Psoas muscle (tissue), 8 donors: ENCODE results near the gene CNNM1. TPM values are rescaled to one million over a fixed set of nuclear protein-coding genes. Genes with fewer than 3 reads are reported as not detected.

ENCODE experiments used
- ATAC-seq, 4 donors: fragments of 200-7000 bp; cut with Tn5 transposase; one replicate each; pipeline ENCODE4 v1.9.1; 2020; ENCODE audit warnings: moderate library complexity in 3 of 4, mild to moderate bottlenecking in 2 of 4
- DNase-seq, 2 donors: peaks; one replicate each; pipeline ENCODE4 v3.0.0-alpha.2; 2020
- H3K27ac ChIP-seq: fragments of 200-600 bp; one replicate; pipeline ENCODE4 v1.8.0; 2022
- H3K27me3 ChIP-seq, 3 donors: fragments of 200-600 bp in 1 of 3; one replicate each; pipeline versions ENCODE4 v1.6.1 to v1.8.0; 2013 to 2022; ENCODE audit warnings: low read length in 2 of 3, mild to moderate bottlenecking in 2 of 3, moderate library complexity in 1 of 3; ENCODE audit not compliant: insufficient read depth in 3 of 3
- H3K36me3 ChIP-seq, 2 donors: fragments of 200-600 bp in 1 of 2; one replicate each; pipeline versions ENCODE4 v1.6.1 to v1.8.0; 2013 to 2022; ENCODE audit warnings: low read depth in 1 of 2, mild to moderate bottlenecking in 1 of 2, moderate library complexity in 1 of 2; ENCODE audit not compliant: insufficient read depth in 1 of 2
- H3K4me1 ChIP-seq: fragments of 200-600 bp; one replicate; pipeline ENCODE4 v1.8.0; 2022
- H3K4me3 ChIP-seq: fragments of 200-600 bp; one replicate; pipeline ENCODE4 v1.8.0; 2022; ENCODE audit warnings: mild to moderate bottlenecking
- H3K9me3 ChIP-seq: fragments of 200-600 bp; one replicate; pipeline ENCODE4 v1.8.0; 2022
- CTCF ChIP-seq: fragments of 200-600 bp; IDR thresholded peaks from one replicate; pipeline ENCODE4 v1.8.0; 2022; ENCODE audit warnings: antibody characterized with exemption
- whole genome bisulfite sequencing, 3 donors: extraction: QIAGEN DNeasy Blood & Tissue Kit; methylation state at CpG; one replicate each; pipeline versions ENCODE4 v1.1.6 to v1.1.7; 2013; 5-methylcytosine and 5-hydroxymethylcytosine counted together
- intact Hi-C, 2 donors: fragments of 100-400 bp; cut with DNase I; formaldehyde crosslinking; loops; one replicate each; pipeline versions ENCODE4 v1.11.0 to v1.14.2; 2022
- polyA plus RNA-seq, 3 donors: library from polyadenylated mRNA; stranded (reverse); fragments of 200-250 nt; gene quantifications; one replicate each; pipeline ENCODE4 v1.2.3, GENCODE V29; 2013
- total RNA-seq, 4 donors: library from RNA; stranded (reverse); fragmentation: NEBNext Ultra II Directional in 2 of 4; extraction: Animal tissue kit (Norgen Biotek cat#: 25700) in 2 of 4; gene quantifications; one replicate each; pipeline versions ENCODE4 v1.2.1 to v1.2.4, GENCODE V29; 2021 to 2023
- donor health status: healthy with polysubstance abuse.
- donor health status: DM: no; HTN: no; CAD: no; lungs with moderate emphysema.
- donor health status: Bipolar disorder and iron deficiency.
- donor health status: healthy.
- donor health status: DM: yes; HTN: yes; CAD: no.
- donor health status: DM: no; HTN: no; CAD: no.
- donor health status: DM: no; HTN: no; CAD: no.
- donor health status: DM: yes; HTN: yes; CAD: no.

CNNM1 gene
- total and polyA plus RNA-seq, 7 donors = 0.01 TPM; not detected in 6

GRCh38 chr10:99430451-99431189 is 101.5 kb downstream of the CNNM1 start, which contains the start of gene GOT1:
TSS of gene GOT1 (minus strand) at chr10:99430624. CDS start at chr10:99430565, 59 bp downstream.
- peak within 1 kb of the TSS; percentile 94 for H3K4me3 ChIP-seq
- WGBS, 3 donors = 0% methylated on average over 58 to 59 of the region's 59 CpGs
- no peaks in the 10 kb centered on the region for H3K9me3 ChIP-seq
- DNase-seq = peak; percentile 92 to 97
- H3K27me3 ChIP-seq = no peaks in the 10 kb centered on the region
- no peak for TF ChIP-seq CTCF
- peaks cover 4 to 14% of the 10 kb centered on the region in 2 donors for H3K36me3 ChIP-seq
- peak within 1 kb of the TSS; percentile 85 for H3K27ac ChIP-seq
- intact Hi-C loops = loop anchor here in 1 of 2 donors (5.0 kb wide), 1 partner anchor 38 kb away; no protein-coding TSS in a partner anchor
- peak; percentile 95 to 98 (median 97) for ATAC-seq
- H3K4me1 ChIP-seq = peaks cover 62% of the 10 kb centered on the region

GRCh38 chr10:99431190-99431760 is 102.1 kb downstream of the CNNM1 start:
- no peak for TF ChIP-seq CTCF
- peak overlapping the region; percentile 94 for H3K4me3 ChIP-seq
- H3K27me3 ChIP-seq = no peaks in the 10 kb centered on the region
- H3K36me3 ChIP-seq = peaks cover 3 to 9% of the 10 kb centered on the region in 2 donors
- intact Hi-C loops = loop anchor here in 1 of 2 donors (5.0 kb wide), 1 partner anchor 39 kb away; no protein-coding TSS in a partner anchor
- no peaks in the 10 kb centered on the region for H3K9me3 ChIP-seq
- 0 to 1% (median 1%) methylated on average over 20 of the region's 20 CpGs for WGBS, 3 donors
- peak; percentile 51 to 70 (median 58) for ATAC-seq
- H3K27ac ChIP-seq = peak overlapping the region; percentile 85
- H3K4me1 ChIP-seq = peaks cover 59% of the 10 kb centered on the region
- peak; percentile 78 to 86 for DNase-seq

- H3K36me3 ChIP-seq = peaks cover 0 to 9% of the 10 kb centered on the region in 2 donors
- no peaks in the 10 kb centered on the region for H3K9me3 ChIP-seq
- intact Hi-C loops = loop anchor here in 1 of 2 donors (5.0 kb wide), 1 partner anchor 40 kb away; no protein-coding TSS in a partner anchor
- ATAC-seq (no peak), DNase-seq (no peak)
- TF ChIP-seq CTCF = no peak
- H3K27ac ChIP-seq = peak overlapping the region; percentile 85
- peak overlapping the region; percentile 94 for H3K4me3 ChIP-seq
- WGBS, 3 donors = 95 to 99% (median 96%) methylated on average over 4 of the region's 4 CpGs
- peaks cover 59% of the 10 kb centered on the region for H3K4me1 ChIP-seq
- H3K27me3 ChIP-seq = no peaks in the 10 kb centered on the region
Measured at GRCh38 chr10:99432047-99432446, 102.9 kb downstream of the CNNM1 start.

- ATAC-seq (no peak), DNase-seq (no peak)
- H3K36me3 ChIP-seq = peaks cover 0 to 14% of the 10 kb centered on the region in 2 donors
- H3K4me3 ChIP-seq = peak overlapping the region; percentile 30
- no peaks in the 10 kb centered on the region for H3K27me3 ChIP-seq
- H3K9me3 ChIP-seq = no peaks in the 10 kb centered on the region
- WGBS, 3 donors = 49 to 71% (median 59%) methylated on average over 6 of the region's 6 CpGs
- H3K4me1 ChIP-seq = peaks cover 60% of the 10 kb centered on the region
- intact Hi-C loops = loop anchor here in 1 of 2 donors (5.0 kb wide), 1 partner anchor 41 kb away; no protein-coding TSS in a partner anchor
- TF ChIP-seq CTCF = no peak
- H3K27ac ChIP-seq = peak overlapping the region; percentile 85
Measured at GRCh38 chr10:99432881-99433280, 103.7 kb downstream of the CNNM1 start.
